WTC11 (cell line): ENCODE data around the gene FREY1.
"Not testable (repeated sequence)": the region's sequence is repeated elsewhere in the genome, so short reads cannot be mapped to it uniquely, and the experiment has no call there.

Source experiments
- CREB1 ChIP-seq: sonication (generic); formaldehyde crosslinking; IDR thresholded peaks from 2 replicates; pipeline ENCODE4 v1.8.0; 2023; ENCODE audit warnings: mild to moderate bottlenecking, missing genetic modification reagents
- FOXJ3 ChIP-seq: sonication (generic); formaldehyde crosslinking; IDR thresholded peaks from 2 replicates; pipeline ENCODE4 v1.9.0; 2021; ENCODE audit warnings: missing genetic modification reagents, mild to moderate bottlenecking, borderline replicate concordance
- FOXK1 ChIP-seq: sonication (generic); formaldehyde crosslinking; IDR thresholded peaks from 2 replicates; pipeline ENCODE4 v1.8.0; 2022; ENCODE audit warnings: mild to moderate bottlenecking, moderate library complexity, missing genetic modification reagents
- FOXP1 ChIP-seq: sonication (generic); formaldehyde crosslinking; IDR thresholded peaks from 2 replicates; pipeline ENCODE4 v1.8.0; 2022; ENCODE audit warnings: missing genetic modification reagents, mild to moderate bottlenecking, moderate library complexity, borderline replicate concordance
- TEAD1 ChIP-seq: sonication (generic); formaldehyde crosslinking; IDR thresholded peaks from 2 replicates; pipeline ENCODE4 v1.8.0; 2022; ENCODE audit warnings: mild to moderate bottlenecking, missing genetic modification reagents
- TP53 ChIP-seq: sonication (generic); formaldehyde crosslinking; IDR thresholded peaks from 2 replicates; pipeline ENCODE4 v1.8.1; 2023; ENCODE audit warnings: mild to moderate bottlenecking, missing genetic modification reagents
- TF ChIP-seq, protein P1 (sequence below): sonication (generic); formaldehyde crosslinking; conservative IDR thresholded peaks from 2 replicates; pipeline ENCODE4 v1.8.1; 2023; ENCODE audit warnings: mild to moderate bottlenecking, low read depth, missing genetic modification reagents, moderate library complexity
- TF ChIP-seq, protein P2 (sequence below): fragments of 200-600 bp; IDR thresholded peaks from 2 replicates; pipeline ENCODE4 v1.8.0; 2022; ENCODE audit warnings: antibody characterized with exemption
- TF ChIP-seq, protein P3 (sequence below): sonication (generic); formaldehyde crosslinking; IDR thresholded peaks from 2 replicates; pipeline ENCODE4 v1.8.1; 2023; ENCODE audit warnings: mild to moderate bottlenecking, missing genetic modification reagents, moderate library complexity
- TF ChIP-seq, protein P4 (sequence below): fragments of 250-450 bp; sonication (Bioruptor Pico); IDR thresholded peaks from 2 replicates; pipeline ENCODE4 v1.9.0; 2021; ENCODE audit warnings: mild to moderate bottlenecking
- TF ChIP-seq, protein P5 (sequence below): sonication (generic); formaldehyde crosslinking; conservative IDR thresholded peaks from 2 replicates; pipeline ENCODE4 v1.8.1; 2022; ENCODE audit warnings: mild to moderate bottlenecking, missing genetic modification reagents

DNA sequence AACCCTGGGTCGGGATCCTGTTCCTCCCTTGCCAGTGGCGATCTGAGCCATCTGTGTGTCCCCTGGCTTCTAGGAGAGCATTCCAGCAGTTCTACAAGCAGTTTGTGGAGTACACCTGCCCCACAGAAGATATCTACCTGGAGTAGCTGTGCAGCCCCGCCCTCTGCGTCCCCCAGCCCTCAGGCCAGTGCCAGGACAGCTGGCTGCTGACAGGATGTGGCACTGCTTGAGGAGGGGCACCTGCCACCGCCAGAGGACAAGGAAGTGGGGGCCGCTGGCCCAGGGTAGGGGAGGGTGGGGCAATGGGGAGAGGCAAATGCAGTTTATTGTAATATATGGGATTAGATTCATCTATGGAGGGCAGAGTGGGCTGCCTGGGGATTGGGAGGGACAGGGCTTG is 1.5 kb downstream of the FREY1 start:
- TF ChIP-seq, protein P1, sequence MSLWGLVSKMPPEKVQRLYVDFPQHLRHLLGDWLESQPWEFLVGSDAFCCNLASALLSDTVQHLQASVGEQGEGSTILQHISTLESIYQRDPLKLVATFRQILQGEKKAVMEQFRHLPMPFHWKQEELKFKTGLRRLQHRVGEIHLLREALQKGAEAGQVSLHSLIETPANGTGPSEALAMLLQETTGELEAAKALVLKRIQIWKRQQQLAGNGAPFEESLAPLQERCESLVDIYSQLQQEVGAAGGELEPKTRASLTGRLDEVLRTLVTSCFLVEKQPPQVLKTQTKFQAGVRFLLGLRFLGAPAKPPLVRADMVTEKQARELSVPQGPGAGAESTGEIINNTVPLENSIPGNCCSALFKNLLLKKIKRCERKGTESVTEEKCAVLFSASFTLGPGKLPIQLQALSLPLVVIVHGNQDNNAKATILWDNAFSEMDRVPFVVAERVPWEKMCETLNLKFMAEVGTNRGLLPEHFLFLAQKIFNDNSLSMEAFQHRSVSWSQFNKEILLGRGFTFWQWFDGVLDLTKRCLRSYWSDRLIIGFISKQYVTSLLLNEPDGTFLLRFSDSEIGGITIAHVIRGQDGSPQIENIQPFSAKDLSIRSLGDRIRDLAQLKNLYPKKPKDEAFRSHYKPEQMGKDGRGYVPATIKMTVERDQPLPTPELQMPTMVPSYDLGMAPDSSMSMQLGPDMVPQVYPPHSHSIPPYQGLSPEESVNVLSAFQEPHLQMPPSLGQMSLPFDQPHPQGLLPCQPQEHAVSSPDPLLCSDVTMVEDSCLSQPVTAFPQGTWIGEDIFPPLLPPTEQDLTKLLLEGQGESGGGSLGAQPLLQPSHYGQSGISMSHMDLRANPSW (CRISPR knock-in tag) = not testable (repeated sequence)
- TF ChIP-seq, protein P2, sequence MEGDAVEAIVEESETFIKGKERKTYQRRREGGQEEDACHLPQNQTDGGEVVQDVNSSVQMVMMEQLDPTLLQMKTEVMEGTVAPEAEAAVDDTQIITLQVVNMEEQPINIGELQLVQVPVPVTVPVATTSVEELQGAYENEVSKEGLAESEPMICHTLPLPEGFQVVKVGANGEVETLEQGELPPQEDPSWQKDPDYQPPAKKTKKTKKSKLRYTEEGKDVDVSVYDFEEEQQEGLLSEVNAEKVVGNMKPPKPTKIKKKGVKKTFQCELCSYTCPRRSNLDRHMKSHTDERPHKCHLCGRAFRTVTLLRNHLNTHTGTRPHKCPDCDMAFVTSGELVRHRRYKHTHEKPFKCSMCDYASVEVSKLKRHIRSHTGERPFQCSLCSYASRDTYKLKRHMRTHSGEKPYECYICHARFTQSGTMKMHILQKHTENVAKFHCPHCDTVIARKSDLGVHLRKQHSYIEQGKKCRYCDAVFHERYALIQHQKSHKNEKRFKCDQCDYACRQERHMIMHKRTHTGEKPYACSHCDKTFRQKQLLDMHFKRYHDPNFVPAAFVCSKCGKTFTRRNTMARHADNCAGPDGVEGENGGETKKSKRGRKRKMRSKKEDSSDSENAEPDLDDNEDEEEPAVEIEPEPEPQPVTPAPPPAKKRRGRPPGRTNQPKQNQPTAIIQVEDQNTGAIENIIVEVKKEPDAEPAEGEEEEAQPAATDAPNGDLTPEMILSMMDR = not testable (repeated sequence)
- not testable (repeated sequence) for TF ChIP-seq FOXJ3 (CRISPR knock-in tag); TP53 (CRISPR knock-in tag); TEAD1 (CRISPR knock-in tag); FOXP1; FOXK1 (CRISPR knock-in tag); CREB1 (CRISPR knock-in tag)
- TF ChIP-seq, protein P3, sequence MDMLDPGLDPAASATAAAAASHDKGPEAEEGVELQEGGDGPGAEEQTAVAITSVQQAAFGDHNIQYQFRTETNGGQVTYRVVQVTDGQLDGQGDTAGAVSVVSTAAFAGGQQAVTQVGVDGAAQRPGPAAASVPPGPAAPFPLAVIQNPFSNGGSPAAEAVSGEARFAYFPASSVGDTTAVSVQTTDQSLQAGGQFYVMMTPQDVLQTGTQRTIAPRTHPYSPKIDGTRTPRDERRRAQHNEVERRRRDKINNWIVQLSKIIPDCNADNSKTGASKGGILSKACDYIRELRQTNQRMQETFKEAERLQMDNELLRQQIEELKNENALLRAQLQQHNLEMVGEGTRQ (CRISPR knock-in tag) = not testable (repeated sequence)
- TF ChIP-seq, protein P4, sequence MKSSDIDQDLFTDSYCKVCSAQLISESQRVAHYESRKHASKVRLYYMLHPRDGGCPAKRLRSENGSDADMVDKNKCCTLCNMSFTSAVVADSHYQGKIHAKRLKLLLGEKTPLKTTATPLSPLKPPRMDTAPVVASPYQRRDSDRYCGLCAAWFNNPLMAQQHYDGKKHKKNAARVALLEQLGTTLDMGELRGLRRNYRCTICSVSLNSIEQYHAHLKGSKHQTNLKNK (CRISPR knock-in tag) = not testable (repeated sequence)
- TF ChIP-seq, protein P5, sequence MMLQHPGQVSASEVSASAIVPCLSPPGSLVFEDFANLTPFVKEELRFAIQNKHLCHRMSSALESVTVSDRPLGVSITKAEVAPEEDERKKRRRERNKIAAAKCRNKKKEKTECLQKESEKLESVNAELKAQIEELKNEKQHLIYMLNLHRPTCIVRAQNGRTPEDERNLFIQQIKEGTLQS (CRISPR knock-in tag) = not testable (repeated sequence)
